KOPT-K1 (cell line): ENCODE data around the gene C2orf80.
"Not testable (repeated sequence)": the region's sequence is repeated elsewhere in the genome, so short reads cannot be mapped to it uniquely, and the experiment has no call there.

Experiments used
- H3K27ac ChIP-seq: fragments of 200-600 bp; sonication (generic); 2 replicates; pipeline ENCODE4 v1.5.1; 2016; ENCODE audit warnings: antibody characterized with exemption, mild to moderate bottlenecking, low read depth, low read length; ENCODE audit not compliant: poor library complexity, severe bottlenecking
- H3K36me3 ChIP-seq: fragments of 200-600 bp; sonication (generic); 2 replicates; pipeline ENCODE4 v1.5.1; 2017; ENCODE audit warnings: antibody characterized with exemption, mild to moderate bottlenecking, low read length, moderate library complexity; ENCODE audit not compliant: insufficient read depth
- H3K9me3 ChIP-seq: fragments of 200-600 bp; sonication (generic); 2 replicates; pipeline ENCODE4 v1.5.1; 2017; ENCODE audit warnings: antibody characterized with exemption, low read length, mild to moderate bottlenecking; ENCODE audit not compliant: insufficient read depth, poor library complexity, severe bottlenecking

C2orf80 gene

GRCh38 chr2:208153156-208153555 lies 36.7 kb downstream of the C2orf80 start:
- Histone ChIP-seq H3K27ac (no peak overlapping the region), H3K9me3 (peaks cover 18% of the 10 kb centered on the region), H3K36me3 (no peaks in the 10 kb centered on the region)

GRCh38 chr2:208150956-208151355 lies 38.9 kb downstream of the C2orf80 start:
- Histone ChIP-seq H3K9me3 (peaks cover 18% of the 10 kb centered on the region), H3K27ac (no peak overlapping the region), H3K36me3 (no peaks in the 10 kb centered on the region)

GRCh38 chr2:208150094-208150493 lies 39.7 kb downstream of the C2orf80 start:
- Histone ChIP-seq H3K27ac (no peak overlapping the region), H3K9me3 (peaks cover 18% of the 10 kb centered on the region), H3K36me3 (no peaks in the 10 kb centered on the region)

GRCh38 chr2:208148803-208149202 lies 41.0 kb downstream of the C2orf80 start:
- Histone ChIP-seq H3K36me3 (no peaks in the 10 kb centered on the region), H3K9me3 (peaks cover 18% of the 10 kb centered on the region), H3K27ac (no peak overlapping the region)

GRCh38 chr2:208147759-208148158 lies 42.1 kb downstream of the C2orf80 start:
- Histone ChIP-seq H3K27ac (no peak overlapping the region), H3K36me3 (no peaks in the 10 kb centered on the region), H3K9me3 (peaks cover 14% of the 10 kb centered on the region)

- H3K27ac ChIP-seq = no peak overlapping the region
- H3K36me3 ChIP-seq = no peaks in the 10 kb centered on the region
- H3K9me3 ChIP-seq = peaks cover 13% of the 10 kb centered on the region
Observed at GRCh38 chr2:208147008-208147407, 42.8 kb downstream of the C2orf80 start.

- Histone ChIP-seq H3K9me3 (peaks cover 3% of the 10 kb centered on the region), H3K36me3 (no peaks in the 10 kb centered on the region), H3K27ac (no peak within 1 kb of the TSS)
Observed at GRCh38 chr2:208146006-208146405, 43.8 kb downstream of the C2orf80 start, which contains the start of gene CRYGB. CRYGB (minus strand) TSS chr2:208146158; CDS start chr2:208146120, 38 bp downstream.

GRCh38 chr2:208142925-208143799 lies 46.7 kb downstream of the C2orf80 start:
- no peak overlapping the region for H3K27ac ChIP-seq

GRCh38 chr2:208142240-208142924 lies 47.4 kb downstream of the C2orf80 start:
- H3K9me3 ChIP-seq = peaks cover 8% of the 10 kb centered on the region
- H3K27ac ChIP-seq = no peak overlapping the region
- no peaks in the 10 kb centered on the region for H3K36me3 ChIP-seq

More at GRCh38 chr2:208142925-208143799, 46.7 kb downstream of the C2orf80 start:
- peaks cover 4% of the 10 kb centered on the region for H3K9me3 ChIP-seq
- no peaks in the 10 kb centered on the region for H3K36me3 ChIP-seq

GRCh38 chr2:208139447-208139846 lies 50.4 kb downstream of the C2orf80 start:
- Histone ChIP-seq H3K36me3 (no peaks in the 10 kb centered on the region), H3K27ac (no peak overlapping the region), H3K9me3 (peaks cover 8% of the 10 kb centered on the region)

- H3K9me3 ChIP-seq, H3K36me3 ChIP-seq, H3K27ac ChIP-seq: not testable (repeated sequence)
Observed at GRCh38 chr2:208138334-208138733, 51.5 kb downstream of the C2orf80 start.

GRCh38 chr2:208136716-208137094 lies 53.1 kb downstream of the C2orf80 start:
- Histone ChIP-seq H3K36me3 (no peaks in the 10 kb centered on the region), H3K27ac (no peak overlapping the region), H3K9me3 (peaks cover 8% of the 10 kb centered on the region)

- H3K27ac ChIP-seq = peak overlapping the region; percentile 41
- H3K9me3 ChIP-seq = peaks cover 8% of the 10 kb centered on the region
- H3K36me3 ChIP-seq = no peaks in the 10 kb centered on the region
Observed at GRCh38 chr2:208135794-208136715, 53.8 kb downstream of the C2orf80 start.

GRCh38 chr2:208134928-208135586 lies 54.8 kb downstream of the C2orf80 start:
- Histone ChIP-seq H3K27ac (peak overlapping the region; percentile 41), H3K36me3 (no peaks in the 10 kb centered on the region), H3K9me3 (peaks cover 8% of the 10 kb centered on the region)
